ENCODE measurements around the gene ICA1.

DNA sequence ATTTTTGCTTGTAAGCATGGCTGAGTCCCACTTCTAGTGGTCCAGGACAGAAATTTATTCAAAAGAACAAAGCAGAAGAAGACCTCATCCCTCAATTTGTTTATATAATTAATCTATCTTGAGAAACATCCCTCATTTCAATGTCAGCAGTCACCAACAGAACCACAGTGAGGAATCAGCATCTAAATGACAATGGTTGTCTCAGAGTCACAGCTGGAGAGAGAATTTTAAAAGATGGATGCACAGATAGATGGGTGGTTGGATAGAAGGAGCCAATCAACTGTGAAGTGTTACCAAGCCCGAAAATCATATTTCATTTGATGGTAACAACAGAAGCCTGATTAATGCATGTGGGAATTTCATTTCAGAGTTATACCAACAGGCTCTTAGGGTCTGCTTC is 55.0 kb downstream of the ICA1 start:
- TF ChIP-seq, protein P1, sequence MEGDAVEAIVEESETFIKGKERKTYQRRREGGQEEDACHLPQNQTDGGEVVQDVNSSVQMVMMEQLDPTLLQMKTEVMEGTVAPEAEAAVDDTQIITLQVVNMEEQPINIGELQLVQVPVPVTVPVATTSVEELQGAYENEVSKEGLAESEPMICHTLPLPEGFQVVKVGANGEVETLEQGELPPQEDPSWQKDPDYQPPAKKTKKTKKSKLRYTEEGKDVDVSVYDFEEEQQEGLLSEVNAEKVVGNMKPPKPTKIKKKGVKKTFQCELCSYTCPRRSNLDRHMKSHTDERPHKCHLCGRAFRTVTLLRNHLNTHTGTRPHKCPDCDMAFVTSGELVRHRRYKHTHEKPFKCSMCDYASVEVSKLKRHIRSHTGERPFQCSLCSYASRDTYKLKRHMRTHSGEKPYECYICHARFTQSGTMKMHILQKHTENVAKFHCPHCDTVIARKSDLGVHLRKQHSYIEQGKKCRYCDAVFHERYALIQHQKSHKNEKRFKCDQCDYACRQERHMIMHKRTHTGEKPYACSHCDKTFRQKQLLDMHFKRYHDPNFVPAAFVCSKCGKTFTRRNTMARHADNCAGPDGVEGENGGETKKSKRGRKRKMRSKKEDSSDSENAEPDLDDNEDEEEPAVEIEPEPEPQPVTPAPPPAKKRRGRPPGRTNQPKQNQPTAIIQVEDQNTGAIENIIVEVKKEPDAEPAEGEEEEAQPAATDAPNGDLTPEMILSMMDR (IDR thresholded peaks at IDR 0.05): no peak
- no peak for TF ChIP-seq POLR2A (IDR thresholded peaks at IDR 0.05)

Data from thyroid gland (tissue), 4 donors.